Measurements from ENCODE around the gene ERBB2. TPM values are rescaled to one million over a fixed set of nuclear protein-coding genes. Genes with fewer than 3 reads are reported as not detected.

The ERBB2 gene
- polyA plus RNA-seq, 4 donors, result 43.0 to 208 (median 69.7) TPM

- H3K27me3 ChIP-seq (ENCODE audit: control insufficient read depth in 3 of 3, insufficient read depth in 3 of 3, low read length in 3 of 3), result peaks cover 0 to 2% (median 0%) of the 10 kb centered on the region in 3 donors
- H3K4me3 ChIP-seq (ENCODE audit: low read depth in 1 of 3, low read length in 3 of 3), result no peak overlapping the region
- H3K27ac ChIP-seq (ENCODE audit: low read depth in 1 of 3, low read length in 2 of 3), result peak overlapping the region in 1 of 3 donors; percentile 86
- WGBS, 3 donors, result 79 to 85% (median 85%) methylated on average over 5 of the region's 5 CpGs
- H3K9me3 ChIP-seq (ENCODE audit: control insufficient read depth in 2 of 2, insufficient read depth in 1 of 2, low read depth in 1 of 2, low read length in 1 of 2), result no peaks in the 10 kb centered on the region
- DNase-seq (peak in 1 of 2 donors; percentile 11), FAIRE-seq (no peak)
- H3K4me1 ChIP-seq (ENCODE audit: control insufficient read depth in 3 of 3, insufficient read depth in 2 of 3, low read depth in 1 of 3, low read length in 2 of 3), result peaks cover 5 to 69% (median 11%) of the 10 kb centered on the region in 3 donors
- peaks cover 0 to 41% (median 0%) of the 10 kb centered on the region in 3 donors for H3K36me3 ChIP-seq (ENCODE audit: control insufficient read depth in 3 of 3, insufficient read depth in 2 of 3, low read depth in 1 of 3, low read length in 3 of 3)
Measured at GRCh38 chr17:39674179-39674578, 25.7 kb upstream of the ERBB2 start.

GRCh38 chr17:39674702-39675389 lies 25.0 kb upstream of the ERBB2 start:
- H3K27ac ChIP-seq (ENCODE audit: low read depth in 1 of 3, low read length in 2 of 3), result peak overlapping the region; percentile 7 to 86 (median 70)
- H3K4me3 ChIP-seq (ENCODE audit: low read depth in 1 of 3, low read length in 3 of 3), result no peak overlapping the region
- H3K9me3 ChIP-seq (ENCODE audit: control insufficient read depth in 2 of 2, insufficient read depth in 1 of 2, low read depth in 1 of 2, low read length in 1 of 2), result no peaks in the 10 kb centered on the region
- WGBS, 3 donors, result 13 to 34% (median 24%) methylated on average over 9 to 11 of the region's 11 CpGs
- FAIRE-seq (no peak), DNase-seq (peak in 1 of 2 donors; percentile 91)
- peaks cover 6 to 75% (median 12%) of the 10 kb centered on the region in 3 donors for H3K4me1 ChIP-seq (ENCODE audit: control insufficient read depth in 3 of 3, insufficient read depth in 2 of 3, low read depth in 1 of 3, low read length in 2 of 3)
- H3K36me3 ChIP-seq (ENCODE audit: control insufficient read depth in 3 of 3, insufficient read depth in 2 of 3, low read depth in 1 of 3, low read length in 3 of 3), result peaks cover 0 to 47% (median 0%) of the 10 kb centered on the region in 3 donors
- peaks cover 0 to 2% (median 0%) of the 10 kb centered on the region in 3 donors for H3K27me3 ChIP-seq (ENCODE audit: control insufficient read depth in 3 of 3, insufficient read depth in 3 of 3, low read length in 3 of 3)

- FAIRE-seq (no peak), DNase-seq (no peak)
Measured at GRCh38 chr17:39675390-39676082, 24.3 kb upstream of the ERBB2 start.

GRCh38 chr17:39676198-39676819 lies 23.6 kb upstream of the ERBB2 start:
- FAIRE-seq (no peak), DNase-seq (peak; percentile 79 to 86)
- 16 to 43% (median 27%) methylated on average over 7 of the region's 7 CpGs for WGBS, 3 donors
- peaks cover 0 to 61% (median 0%) of the 10 kb centered on the region in 3 donors for H3K36me3 ChIP-seq (ENCODE audit: control insufficient read depth in 3 of 3, insufficient read depth in 2 of 3, low read depth in 1 of 3, low read length in 3 of 3)
- no peak overlapping the region for H3K4me3 ChIP-seq (ENCODE audit: low read depth in 1 of 3, low read length in 3 of 3)
- H3K27ac ChIP-seq (ENCODE audit: low read depth in 1 of 3, low read length in 2 of 3), result peak overlapping the region; percentile 56 to 86 (median 70)
- H3K27me3 ChIP-seq (ENCODE audit: control insufficient read depth in 3 of 3, insufficient read depth in 3 of 3, low read length in 3 of 3), result no peaks in the 10 kb centered on the region
- H3K9me3 ChIP-seq (ENCODE audit: control insufficient read depth in 2 of 2, insufficient read depth in 1 of 2, low read depth in 1 of 2, low read length in 1 of 2), result no peaks in the 10 kb centered on the region
- peaks cover 6 to 89% (median 14%) of the 10 kb centered on the region in 3 donors for H3K4me1 ChIP-seq (ENCODE audit: control insufficient read depth in 3 of 3, insufficient read depth in 2 of 3, low read depth in 1 of 3, low read length in 2 of 3)

More at GRCh38 chr17:39675390-39676082, 24.3 kb upstream of the ERBB2 start:
- Histone ChIP-seq H3K27me3 (ENCODE audit: control insufficient read depth in 3 of 3, insufficient read depth in 3 of 3, low read length in 3 of 3) (no peaks in the 10 kb centered on the region), H3K9me3 (ENCODE audit: control insufficient read depth in 2 of 2, insufficient read depth in 1 of 2, low read depth in 1 of 2, low read length in 1 of 2) (no peaks in the 10 kb centered on the region), H3K36me3 (ENCODE audit: control insufficient read depth in 3 of 3, insufficient read depth in 2 of 3, low read depth in 1 of 3, low read length in 3 of 3) (peaks cover 0 to 53% (median 0%) of the 10 kb centered on the region in 3 donors), H3K27ac (ENCODE audit: low read depth in 1 of 3, low read length in 2 of 3) (peak overlapping the region; percentile 56 to 86 (median 70)), H3K4me3 (ENCODE audit: low read depth in 1 of 3, low read length in 3 of 3) (no peak overlapping the region), H3K4me1 (ENCODE audit: control insufficient read depth in 3 of 3, insufficient read depth in 2 of 3, low read depth in 1 of 3, low read length in 2 of 3) (peaks cover 6 to 82% (median 14%) of the 10 kb centered on the region in 3 donors)
- 21 to 62% (median 38%) methylated on average over 9 to 10 of the region's 10 CpGs for whole genome bisulfite sequencing, 3 donors

- FAIRE-seq (no peak), DNase-seq (no peak)
- no peaks in the 10 kb centered on the region for H3K9me3 ChIP-seq (ENCODE audit: control insufficient read depth in 2 of 2, insufficient read depth in 1 of 2, low read depth in 1 of 2, low read length in 1 of 2)
- H3K4me1 ChIP-seq (ENCODE audit: control insufficient read depth in 3 of 3, insufficient read depth in 2 of 3, low read depth in 1 of 3, low read length in 2 of 3), result peaks cover 6 to 83% (median 12%) of the 10 kb centered on the region in 3 donors
- 73 to 83% (median 77%) methylated on average over 8 of the region's 8 CpGs for WGBS, 3 donors
- H3K27me3 ChIP-seq (ENCODE audit: control insufficient read depth in 3 of 3, insufficient read depth in 3 of 3, low read length in 3 of 3), result no peaks in the 10 kb centered on the region
- no peak overlapping the region for H3K4me3 ChIP-seq (ENCODE audit: low read depth in 1 of 3, low read length in 3 of 3)
- H3K27ac ChIP-seq (ENCODE audit: low read depth in 1 of 3, low read length in 2 of 3), result peak overlapping the region in 2 of 3 donors; percentile 70 to 98
- H3K36me3 ChIP-seq (ENCODE audit: control insufficient read depth in 3 of 3, insufficient read depth in 2 of 3, low read depth in 1 of 3, low read length in 3 of 3), result peaks cover 0 to 65% (median 0%) of the 10 kb centered on the region in 3 donors
Measured at GRCh38 chr17:39677072-39677471, 22.8 kb upstream of the ERBB2 start.

GRCh38 chr17:39677542-39678339 lies 22.1 kb upstream of the ERBB2 start:
- no peak overlapping the region for H3K4me3 ChIP-seq (ENCODE audit: low read depth in 1 of 3, low read length in 3 of 3)
- no peaks in the 10 kb centered on the region for H3K9me3 ChIP-seq (ENCODE audit: control insufficient read depth in 2 of 2, insufficient read depth in 1 of 2, low read depth in 1 of 2, low read length in 1 of 2)
- H3K27me3 ChIP-seq (ENCODE audit: control insufficient read depth in 3 of 3, insufficient read depth in 3 of 3, low read length in 3 of 3), result no peaks in the 10 kb centered on the region
- H3K36me3 ChIP-seq (ENCODE audit: control insufficient read depth in 3 of 3, insufficient read depth in 2 of 3, low read depth in 1 of 3, low read length in 3 of 3), result peaks cover 0 to 62% (median 0%) of the 10 kb centered on the region in 3 donors
- no peak for FAIRE-seq
- WGBS, 3 donors, result 57 to 68% (median 58%) methylated on average over 13 of the region's 13 CpGs
- peaks cover 6 to 77% (median 12%) of the 10 kb centered on the region in 3 donors for H3K4me1 ChIP-seq (ENCODE audit: control insufficient read depth in 3 of 3, insufficient read depth in 2 of 3, low read depth in 1 of 3, low read length in 2 of 3)
- no peak for DNase-seq
- H3K27ac ChIP-seq (ENCODE audit: low read depth in 1 of 3, low read length in 2 of 3), result peak overlapping the region; percentile 86 to 98 (median 92)

- peak overlapping the region; percentile 86 to 98 (median 93) for H3K27ac ChIP-seq (ENCODE audit: low read depth in 1 of 3, low read length in 2 of 3)
- no peaks in the 10 kb centered on the region for H3K27me3 ChIP-seq (ENCODE audit: control insufficient read depth in 3 of 3, insufficient read depth in 3 of 3, low read length in 3 of 3)
- FAIRE-seq (no peak), DNase-seq (peak; percentile 97)
- 20 to 67% (median 35%) methylated on average over 13 of the region's 13 CpGs for WGBS, 3 donors
- H3K4me1 ChIP-seq (ENCODE audit: control insufficient read depth in 3 of 3, insufficient read depth in 2 of 3, low read depth in 1 of 3, low read length in 2 of 3), result peaks cover 6 to 77% (median 12%) of the 10 kb centered on the region in 3 donors
- no peaks in the 10 kb centered on the region for H3K9me3 ChIP-seq (ENCODE audit: control insufficient read depth in 2 of 2, insufficient read depth in 1 of 2, low read depth in 1 of 2, low read length in 1 of 2)
- peaks cover 0 to 68% (median 0%) of the 10 kb centered on the region in 3 donors for H3K36me3 ChIP-seq (ENCODE audit: control insufficient read depth in 3 of 3, insufficient read depth in 2 of 3, low read depth in 1 of 3, low read length in 3 of 3)
- H3K4me3 ChIP-seq (ENCODE audit: low read depth in 1 of 3, low read length in 3 of 3), result no peak overlapping the region
Measured at GRCh38 chr17:39678340-39679116, 21.3 kb upstream of the ERBB2 start.
